HG03469 (cell line): ENCODE measurements around the gene RETREG3.
"Not testable (repeated sequence)": the region's sequence is repeated elsewhere in the genome, so short reads cannot be mapped to it uniquely, and the experiment has no call there.

Experiments
- ATAC-seq: cut with Tn5 transposase; IDR thresholded peaks from one replicate; pipeline ENCODE4 v1.9.1; 2021; ENCODE audit warnings: mild to moderate bottlenecking, moderate library complexity, moderate number of reproducible peaks; ENCODE audit not compliant: unreplicated experiment

Gene RETREG3

DNA sequence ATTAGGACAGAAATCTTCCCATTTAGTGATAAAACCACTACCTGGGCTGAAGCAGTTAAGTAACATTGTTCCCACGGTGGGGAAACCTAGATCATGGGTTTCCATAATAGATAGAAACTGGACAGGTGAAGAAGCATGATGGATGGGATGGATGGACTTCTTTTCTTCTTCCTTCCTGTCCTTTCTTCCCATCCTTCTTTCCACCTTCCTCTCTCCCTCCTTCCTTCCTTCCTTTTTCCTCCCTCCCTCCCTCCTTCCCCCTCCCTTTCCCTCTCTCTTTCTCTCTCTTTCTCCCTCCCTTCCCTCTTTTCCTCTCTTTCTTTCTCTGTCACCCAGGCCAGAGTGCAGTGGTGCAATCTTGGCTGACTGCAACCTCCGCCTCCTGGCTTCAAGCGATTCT lies 34.7 kb downstream of the RETREG3 start:
- no peak for ATAC-seq

DNA sequence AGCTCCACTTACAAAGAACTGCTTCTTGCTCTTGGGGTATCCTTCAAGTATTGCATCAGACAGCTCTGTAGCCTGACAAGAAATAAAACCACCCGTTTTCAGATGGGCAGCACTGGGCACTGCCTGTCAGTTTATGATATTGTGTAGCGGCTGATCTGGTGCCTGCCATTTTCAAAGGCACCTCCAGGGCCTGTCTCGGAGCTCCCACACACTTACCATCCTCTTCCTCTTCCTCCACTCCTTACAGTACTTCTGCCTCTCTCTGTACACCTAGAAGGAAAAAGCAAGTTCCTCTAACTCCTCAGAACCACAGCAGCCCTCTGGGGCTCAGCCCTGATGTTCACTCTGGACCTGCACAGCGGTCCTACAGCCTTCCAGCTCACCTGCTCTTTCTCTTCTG lies 36.1 kb downstream of the RETREG3 start:
- no peak for ATAC-seq

DNA sequence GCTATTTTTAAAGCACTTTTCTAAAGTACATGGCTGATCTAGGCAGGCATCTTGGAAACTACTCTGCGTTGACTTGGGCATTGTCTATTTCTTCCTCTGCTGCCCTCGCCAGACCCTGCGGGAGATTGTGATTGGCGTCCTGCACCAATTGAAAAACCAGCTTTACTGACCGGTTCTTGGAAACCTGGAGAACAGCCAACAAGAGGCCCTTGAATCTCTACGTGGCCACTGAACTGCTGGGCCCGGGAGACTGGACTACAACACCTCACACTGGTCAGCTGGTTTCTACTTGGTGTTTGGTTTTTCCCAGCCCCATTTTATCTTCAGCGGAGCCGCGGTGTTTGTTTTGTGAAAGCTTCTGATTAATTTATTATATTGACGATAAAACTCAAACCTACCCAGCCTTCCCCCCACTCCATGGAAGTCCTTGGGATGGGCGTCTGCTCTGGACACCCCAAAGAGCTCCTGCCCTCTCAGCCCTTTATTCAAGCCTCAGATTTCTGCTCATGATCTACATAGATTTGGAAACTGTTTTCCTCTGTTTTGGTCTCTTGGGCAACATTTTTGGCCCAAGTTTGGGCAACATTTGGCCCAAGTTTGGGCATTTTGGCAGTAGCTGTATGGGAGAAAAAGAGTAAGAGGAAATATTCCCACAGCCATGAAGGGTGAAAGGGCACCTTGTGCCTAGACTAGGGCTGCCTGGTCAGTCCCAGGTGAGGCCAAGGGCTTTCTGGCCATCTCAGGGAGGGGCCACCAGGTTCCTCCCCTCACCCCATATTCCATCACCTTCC lies 37.5 kb downstream of the RETREG3 start:
- no peak for ATAC-seq

DNA sequence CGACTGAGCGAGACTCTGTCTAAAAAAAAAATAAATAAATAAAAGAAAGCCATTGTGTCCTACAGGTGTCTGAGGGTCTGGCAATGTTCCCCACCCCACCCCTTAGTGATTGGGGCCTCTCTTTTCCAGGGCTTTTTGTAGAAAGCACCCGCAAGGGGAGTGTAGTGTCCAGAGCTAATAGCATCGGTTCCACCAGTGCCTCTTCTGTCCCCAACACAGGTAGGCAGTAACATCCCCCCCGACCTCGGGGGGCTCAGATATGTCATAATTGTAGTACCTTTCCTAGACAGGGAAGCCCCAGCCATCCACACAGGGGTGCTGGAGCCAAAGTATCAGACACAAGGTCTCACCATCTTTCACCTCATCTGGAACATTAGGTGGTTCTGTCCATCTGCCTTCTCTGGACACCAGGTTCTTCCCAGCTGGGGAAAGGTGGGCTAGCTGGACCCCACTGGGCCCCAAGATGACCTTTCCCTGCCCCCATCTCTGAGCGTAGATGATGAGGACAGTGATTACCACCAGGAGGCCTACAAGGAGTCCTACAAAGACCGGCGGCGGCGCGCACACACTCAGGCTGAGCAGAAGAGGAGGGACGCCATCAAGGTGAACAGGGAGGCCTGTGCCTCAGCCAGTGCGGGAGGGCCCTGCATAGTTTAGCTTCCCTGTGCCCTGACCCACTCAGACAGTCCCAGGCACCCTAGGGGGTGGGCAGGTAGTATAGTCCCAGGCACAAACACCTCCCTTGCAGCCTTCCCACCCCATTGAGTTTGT lies 40.6 kb downstream of the RETREG3 start:
- ATAC-seq = no peak

DNA sequence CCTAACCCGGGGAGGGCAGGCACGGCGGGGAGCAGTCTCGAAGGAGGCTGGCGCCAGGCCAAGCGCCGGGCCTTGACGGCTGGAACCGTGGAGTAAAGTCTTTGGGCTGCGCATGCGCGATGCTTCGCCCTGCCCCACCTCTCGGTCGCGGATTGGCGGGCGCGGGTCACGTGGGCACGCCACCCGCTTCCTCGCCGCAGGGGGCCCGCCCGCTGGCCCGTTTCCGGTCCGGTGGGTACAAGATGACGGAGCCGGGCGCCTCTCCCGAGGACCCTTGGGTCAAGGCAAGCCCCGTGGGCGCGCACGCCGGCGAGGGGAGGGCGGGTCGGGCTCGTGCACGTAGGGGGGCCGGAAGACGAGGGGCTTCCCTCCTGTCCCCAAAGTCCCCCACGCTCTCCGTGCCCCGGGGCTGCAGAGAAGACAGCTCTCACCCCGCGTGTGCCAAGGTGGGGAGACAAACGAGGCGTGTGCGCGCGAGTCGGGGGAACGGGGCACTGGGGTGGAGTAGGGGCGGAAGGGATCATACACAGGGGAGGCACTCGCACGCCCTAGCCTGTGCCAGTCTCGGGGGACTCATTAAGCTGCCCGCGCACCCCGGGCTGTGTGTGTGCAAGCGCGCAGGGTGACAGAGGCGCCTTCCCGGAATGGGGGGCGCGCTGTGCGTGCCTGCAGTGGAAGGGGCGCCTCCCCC lies 42.1 kb downstream of the RETREG3 start, which contains the start of gene MLX:
Gene MLX, plus strand, starts transcription at position 218 of the 691 bp plus-strand sequence. Its CDS starts 25 bp downstream, at position 243.
- ATAC-seq = peak; percentile 29

DNA sequence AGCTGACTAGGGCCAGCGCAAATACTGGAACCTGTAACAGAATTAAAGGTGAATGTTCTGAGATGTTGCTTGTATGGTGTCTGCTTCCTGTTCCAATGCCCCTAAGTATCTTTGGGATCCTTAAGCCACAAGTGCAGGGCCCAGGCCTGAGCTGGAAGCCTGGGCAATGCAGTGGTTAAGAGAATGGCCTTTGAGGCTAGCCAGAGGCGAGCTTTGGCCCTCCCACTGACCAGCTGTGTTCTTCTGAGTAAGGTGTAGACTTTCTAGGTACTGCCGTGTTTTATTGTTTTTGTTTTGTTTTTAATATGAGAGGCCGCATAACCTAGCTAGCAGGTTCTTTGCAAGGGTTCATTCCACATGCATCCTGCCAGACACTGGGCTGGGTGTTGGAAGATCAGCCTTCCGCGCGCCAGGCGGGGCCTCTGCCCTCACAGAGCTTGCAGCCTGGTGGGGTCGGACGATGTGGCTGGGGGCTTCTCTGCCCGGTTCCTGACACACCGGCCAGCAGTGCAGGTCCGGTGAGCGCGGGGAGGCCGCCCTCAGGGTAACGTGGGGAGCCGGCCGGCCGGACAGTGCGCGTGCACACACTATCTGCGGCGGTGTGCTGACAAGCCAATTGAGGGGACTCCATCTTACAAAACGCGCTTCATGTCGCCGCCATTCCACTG lies 42.8 kb downstream of the RETREG3 start:
- ATAC-seq = no peak

DNA sequence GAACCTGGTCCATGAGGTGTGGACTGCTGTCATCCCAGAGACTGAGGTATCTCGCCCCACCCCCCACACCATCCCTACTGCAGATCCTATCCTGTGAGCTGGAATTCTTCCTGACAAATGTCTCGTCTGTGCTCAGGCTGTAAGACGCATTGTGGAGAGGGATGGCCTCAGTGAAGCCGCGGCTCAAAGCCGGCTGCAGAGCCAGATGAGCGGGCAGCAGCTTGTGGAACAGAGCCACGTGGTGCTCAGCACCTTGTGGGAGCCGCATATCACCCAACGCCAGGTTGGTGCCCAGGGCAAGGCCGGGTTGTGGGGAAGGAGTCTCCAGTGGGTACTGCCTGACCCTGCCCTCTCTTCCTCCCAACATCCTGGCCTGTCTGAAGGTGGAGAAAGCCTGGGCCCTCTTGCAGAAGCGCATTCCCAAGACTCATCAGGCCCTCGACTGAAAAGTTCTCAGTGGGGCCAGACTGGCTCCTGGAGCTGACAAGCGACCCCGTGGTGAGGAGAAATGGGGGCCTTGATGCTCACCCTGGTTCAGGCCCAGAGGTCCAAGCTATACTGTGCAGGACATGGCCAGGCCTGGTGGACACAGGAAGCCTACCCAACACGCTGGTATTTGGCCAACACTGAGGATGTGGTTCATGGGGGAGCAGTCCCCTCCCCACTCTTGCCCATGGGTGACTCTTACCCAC lies 43.5 kb downstream of the RETREG3 start:
- ATAC-seq = no peak

DNA sequence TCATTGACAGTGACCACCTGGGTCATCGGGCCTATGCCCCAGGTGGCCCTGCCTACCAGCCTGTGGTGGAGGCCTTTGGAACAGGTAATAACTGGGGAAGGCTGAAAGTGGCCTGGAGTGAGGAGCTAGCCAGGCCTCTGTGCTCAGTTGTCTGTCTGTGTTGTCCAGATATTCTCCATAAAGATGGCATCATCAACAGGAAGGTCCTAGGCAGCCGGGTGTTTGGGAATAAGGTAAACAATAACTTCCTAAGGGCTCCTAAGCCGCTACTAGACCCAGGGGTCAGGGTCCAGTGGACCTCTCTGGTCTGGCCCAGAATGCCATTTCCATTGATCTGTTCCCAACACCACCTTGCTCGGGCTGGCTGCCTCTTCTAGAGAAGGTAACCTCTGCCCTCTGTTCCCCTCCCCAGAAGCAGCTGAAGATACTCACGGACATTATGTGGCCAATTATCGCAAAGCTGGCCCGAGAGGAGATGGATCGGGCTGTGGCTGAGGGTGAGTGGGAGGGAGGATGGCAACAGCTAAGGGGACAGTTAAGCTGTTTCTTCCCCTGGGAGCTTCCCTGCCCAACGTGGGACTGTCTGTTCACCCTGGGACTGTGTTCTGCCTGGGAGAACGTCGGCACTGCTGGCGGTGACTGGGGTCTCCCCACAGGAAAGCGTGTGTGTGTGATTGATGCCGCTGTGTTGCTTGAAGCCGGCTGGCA lies 44.2 kb downstream of the RETREG3 start:
- ATAC-seq = no peak

DNA sequence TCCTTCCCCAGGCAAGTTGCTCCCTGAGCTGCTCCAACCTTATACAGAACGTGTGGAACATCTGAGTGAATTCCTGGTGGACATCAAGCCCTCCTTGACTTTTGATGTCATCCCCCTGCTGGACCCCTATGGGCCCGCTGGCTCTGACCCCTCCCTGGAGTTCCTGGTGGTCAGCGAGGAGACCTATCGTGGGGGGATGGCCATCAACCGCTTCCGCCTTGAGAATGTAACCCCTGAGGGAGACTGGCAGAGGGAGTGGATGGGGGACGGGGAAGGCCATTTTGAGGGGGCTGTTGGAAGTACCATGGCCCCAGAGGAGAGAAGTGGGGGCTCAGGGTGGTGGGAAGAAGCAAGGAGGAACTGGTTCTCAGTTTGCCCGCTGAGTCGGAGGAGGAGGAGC lies 45.2 kb downstream of the RETREG3 start:
- ATAC-seq = no peak

DNA sequence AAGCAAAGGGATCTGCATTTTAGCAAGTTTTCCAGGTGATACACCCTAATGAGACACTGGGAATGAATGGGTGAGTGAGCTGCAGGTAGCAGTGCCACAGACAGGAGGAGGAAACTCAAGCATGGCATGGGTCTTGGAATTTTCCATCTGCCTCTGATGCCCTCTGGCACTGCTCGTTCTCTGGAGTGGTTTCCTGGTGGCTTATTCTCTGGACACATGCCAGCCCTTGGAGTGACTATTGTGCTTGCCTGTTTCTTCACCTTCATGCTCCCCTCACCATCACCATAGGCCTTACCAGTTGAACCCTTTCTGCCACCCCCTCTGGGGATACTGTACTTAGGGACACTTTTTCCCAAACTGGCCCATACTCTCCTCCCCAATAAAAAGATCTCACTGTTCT lies 45.6 kb downstream of the RETREG3 start:
- ATAC-seq = no peak

DNA sequence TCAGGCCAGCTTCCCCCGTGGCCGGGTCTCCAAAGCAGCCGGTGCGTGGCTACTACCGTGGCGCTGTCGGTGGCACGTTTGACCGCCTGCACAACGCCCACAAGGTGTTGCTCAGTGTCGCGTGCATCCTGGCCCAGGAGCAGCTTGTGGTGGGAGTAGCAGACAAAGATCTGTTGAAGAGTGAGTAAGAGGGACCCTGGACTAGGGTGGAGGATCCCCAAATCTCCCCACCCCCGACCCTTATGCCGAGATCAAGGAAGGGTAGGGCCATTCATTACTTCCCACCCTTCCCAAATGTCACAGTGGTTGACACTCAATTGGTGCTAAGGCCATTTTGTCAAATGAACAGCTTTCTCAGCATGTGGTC lies 46.0 kb downstream of the RETREG3 start:
- no peak for ATAC-seq

DNA sequence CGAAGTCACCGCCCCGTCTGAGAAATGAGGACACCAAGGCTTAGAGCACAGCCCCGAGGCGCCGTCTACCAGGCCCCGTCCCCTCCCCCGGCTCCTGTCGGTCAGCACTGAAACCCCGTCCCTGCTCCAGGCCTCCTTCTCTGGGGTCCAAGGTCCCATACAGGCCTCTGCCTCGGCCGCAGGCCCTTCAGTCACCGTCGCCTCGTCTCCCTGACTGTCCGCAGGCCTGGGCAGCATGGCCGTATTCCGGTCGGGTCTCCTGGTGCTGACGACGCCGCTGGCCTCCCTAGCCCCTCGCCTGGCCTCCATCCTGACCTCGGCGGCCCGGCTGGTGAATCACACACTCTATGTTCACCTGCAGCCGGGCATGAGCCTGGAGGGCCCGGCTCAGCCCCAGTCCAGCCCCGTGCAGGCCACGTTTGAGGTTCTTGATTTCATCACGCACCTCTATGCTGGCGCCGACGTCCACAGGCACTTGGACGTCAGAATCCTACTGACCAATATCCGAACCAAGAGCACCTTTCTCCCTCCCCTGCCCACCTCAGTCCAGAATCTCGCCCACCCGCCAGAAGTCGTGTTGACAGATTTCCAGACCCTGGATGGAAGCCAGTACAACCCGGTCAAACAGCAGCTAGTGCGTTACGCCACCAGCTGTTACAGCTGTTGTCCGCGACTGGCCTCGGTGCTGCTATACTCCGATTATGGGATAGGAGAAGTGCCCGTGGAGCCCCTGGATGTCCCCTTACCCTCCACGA lies 46.6 kb downstream of the RETREG3 start:
- no peak for ATAC-seq

DNA sequence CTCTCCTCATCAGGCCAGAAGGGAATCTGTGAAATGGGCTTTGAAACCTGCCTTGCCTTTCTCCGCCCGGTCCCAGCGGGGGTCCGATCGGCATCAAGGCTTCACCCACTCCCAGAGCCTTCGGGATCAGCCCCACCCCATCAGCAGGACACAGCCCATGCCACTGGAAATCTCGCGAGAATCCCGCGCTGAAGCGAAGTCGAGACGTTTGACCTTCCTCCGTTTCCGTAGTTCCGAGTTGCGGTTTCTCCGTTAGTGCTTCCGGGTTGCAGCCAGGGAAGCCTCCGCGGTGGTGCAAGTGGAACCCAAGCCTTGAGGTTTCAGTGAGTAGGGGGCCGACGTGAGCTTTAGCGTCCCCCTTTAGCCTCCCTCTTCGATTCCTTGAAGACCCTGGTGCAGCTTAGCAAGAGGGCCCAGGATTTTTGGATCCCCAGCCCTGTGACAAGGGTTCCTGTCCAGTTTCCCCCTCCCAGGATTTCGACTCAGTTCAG lies 47.2 kb downstream of the RETREG3 start, which contains the start of gene COASY:
Gene COASY, plus strand, starts transcription at position 252 of the 491 bp plus-strand sequence. CDS start 475 bp downstream, outside the sequence.
- ATAC-seq = no peak

DNA sequence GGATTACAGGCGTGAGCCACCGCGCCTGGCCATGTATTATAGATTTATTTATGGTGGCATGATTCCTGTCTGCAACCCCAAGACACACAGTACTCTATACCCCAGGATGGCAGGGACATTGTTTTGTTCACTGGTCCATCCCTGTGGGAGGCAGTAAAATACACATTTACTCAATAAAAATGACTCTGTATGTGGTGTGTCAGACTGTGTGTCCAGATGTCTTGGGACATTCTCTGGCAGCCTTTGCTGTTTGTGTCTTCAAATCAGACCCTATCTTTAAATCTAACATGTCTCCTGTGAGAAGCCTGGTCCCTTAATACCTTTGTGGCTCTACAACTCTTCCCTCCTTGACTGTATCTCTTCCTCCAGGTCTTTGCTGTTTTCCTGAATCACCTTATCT lies 48.9 kb downstream of the RETREG3 start:
- no peak for ATAC-seq

DNA sequence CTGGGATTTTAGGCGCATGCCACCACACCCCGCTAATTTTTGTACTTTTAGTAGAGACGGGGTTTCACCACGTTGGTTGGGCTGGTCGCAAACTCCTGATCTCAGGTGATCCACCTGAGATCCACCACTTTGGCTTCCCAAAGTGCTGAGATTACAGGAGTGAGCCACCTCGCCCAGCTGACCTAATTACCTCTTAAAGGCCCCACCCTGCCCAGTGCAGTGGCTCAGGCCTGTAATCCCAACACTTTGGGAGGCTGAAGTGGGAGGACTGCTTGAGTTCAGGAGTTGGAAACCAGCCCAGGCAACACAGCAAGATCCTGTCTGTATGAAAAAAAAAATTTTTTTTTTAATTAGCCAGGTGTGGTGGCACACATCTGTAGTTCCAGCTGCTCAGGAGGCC lies 50.1 kb downstream of the RETREG3 start:
- no peak for ATAC-seq

DNA sequence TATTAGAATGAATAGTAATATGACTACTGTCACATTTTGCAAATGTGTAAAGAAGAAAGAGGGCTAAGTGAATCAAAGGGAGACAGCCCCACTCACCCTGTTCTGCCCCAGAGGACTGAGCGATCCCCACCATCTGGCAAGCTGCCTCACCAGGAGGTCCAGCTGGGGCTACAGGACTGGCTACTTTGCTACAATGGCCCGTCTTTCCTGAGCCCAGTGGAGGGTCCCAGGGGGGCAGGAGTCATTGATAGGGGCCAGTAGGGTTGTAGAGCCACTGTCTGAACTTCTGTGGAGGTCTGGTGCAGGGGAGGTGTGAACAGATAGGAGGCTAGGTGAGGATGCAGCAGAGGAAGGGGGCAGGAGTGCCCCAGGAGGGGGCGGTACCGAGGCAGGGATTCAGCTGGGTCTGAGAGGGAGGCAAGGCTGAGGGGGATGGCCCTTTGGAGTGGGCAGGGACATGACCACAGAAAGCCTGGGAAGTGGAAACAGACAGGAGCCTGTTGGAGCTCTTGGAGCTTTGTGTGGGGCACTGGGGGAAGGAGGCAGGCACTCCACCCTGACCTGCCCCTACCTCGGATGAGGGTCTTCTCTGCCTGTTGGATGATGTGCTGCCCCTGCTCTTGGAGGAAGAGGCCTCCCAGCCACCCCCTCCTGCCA lies 53.1 kb downstream of the RETREG3 start:
- not testable (repeated sequence) for ATAC-seq

DNA sequence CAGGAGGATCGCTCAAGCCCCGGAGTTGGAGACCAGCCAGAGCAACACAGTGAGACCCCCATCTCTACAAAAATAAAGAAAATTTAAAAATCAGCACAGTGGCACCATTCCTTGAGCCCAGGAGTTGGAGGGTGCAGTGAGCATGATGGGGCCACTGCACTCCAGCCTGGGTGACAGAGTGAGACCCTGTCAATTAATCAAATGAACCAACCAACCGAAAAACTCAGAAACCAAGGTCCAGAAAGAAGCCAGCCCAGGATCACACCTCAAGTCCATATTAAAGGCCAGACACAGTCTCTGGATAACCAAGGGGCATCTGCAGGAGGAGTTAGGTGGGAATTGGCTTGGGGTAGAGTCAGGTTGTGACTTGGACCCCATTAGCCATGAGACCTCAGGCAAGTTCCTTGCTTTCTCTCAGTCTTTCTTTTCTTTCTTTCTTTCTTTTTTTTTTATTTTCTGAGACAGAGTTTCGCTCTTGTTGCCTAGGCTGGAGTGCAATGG lies 54.0 kb downstream of the RETREG3 start:
- no peak for ATAC-seq
